Measurements from ENCODE around the gene ELP4. TPM values are rescaled to one million over a fixed set of nuclear protein-coding genes. Genes with fewer than 3 reads are reported as not detected.

Gene ELP4
- total RNA-seq, 1 experiment from 2014 or later = 15.2 TPM

DNA sequence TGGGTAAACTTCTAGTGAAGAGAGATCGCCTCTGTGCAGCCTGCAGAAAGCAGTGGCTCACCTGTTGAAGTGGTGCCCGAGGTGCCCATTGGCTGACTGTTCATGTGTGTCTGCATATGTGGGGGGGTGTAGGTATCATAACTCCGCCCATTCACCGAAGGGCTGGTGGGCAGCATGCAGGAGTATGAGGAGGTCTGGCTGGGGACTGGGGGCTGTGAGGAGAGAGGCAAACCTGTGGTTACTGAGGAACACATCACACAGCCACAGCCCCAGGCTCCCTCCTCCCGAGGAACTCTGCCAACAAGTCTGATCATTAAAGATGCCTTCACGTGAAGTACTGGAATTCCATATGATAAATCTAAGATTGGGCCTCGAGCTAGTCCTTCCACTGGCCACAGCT lies 281.1 kb downstream of the ELP4 start:
- H2AFZ ChIP-seq (ENCODE audit: low read length) = no peak overlapping the region
- no peak overlapping the region for H2AK5ac ChIP-seq (ENCODE audit: insufficient read length, low read length)
- no peak overlapping the region for H4K8ac ChIP-seq (replicated peaks; ENCODE audit: insufficient read length, low read depth, low read length)
- H3K4me3 Mint-ChIP-seq = no peak overlapping the region
- H3K27ac Mint-ChIP-seq = 0 out of 7 replicates have a peak overlapping the region, but pooled peaks of 1 of the 3 experiments have one; percentile 40
- H3K23me2 ChIP-seq (ENCODE audit: insufficient read length, low read depth, low read length, poor library complexity, severe bottlenecking) = no peaks in the 10 kb centered on the region
- H3K18ac ChIP-seq (ENCODE audit: insufficient read length, low read depth, low read length) = no peak overlapping the region
- peaks cover 1% of the 10 kb centered on the region; the same call in 1 of the 2 replicates for H3K27me3 ChIP-seq (ENCODE audit: insufficient read depth, low read length)
- no peaks in the 10 kb centered on the region for H3K79me1 ChIP-seq (ENCODE audit: insufficient read depth, low read depth, low read length, poor library complexity, severe bottlenecking)
- H3K4ac ChIP-seq (ENCODE audit: low read depth, low read length) = no peak overlapping the region
- no peaks in the 10 kb centered on the region for H3K9me3 ChIP-seq (ENCODE audit: control insufficient read depth, low read depth, low read length)
- H2BK12ac ChIP-seq (ENCODE audit: insufficient read length, low read depth, low read length) = no peak overlapping the region
- no peak overlapping the region for H3K23ac ChIP-seq (ENCODE audit: insufficient read length, low read depth, low read length)
- no peak overlapping the region for H2BK5ac ChIP-seq (ENCODE audit: insufficient read length, low read length)
- H3T11ph ChIP-seq (ENCODE audit: low read length) = no peak overlapping the region
- H3K27me3 Mint-ChIP-seq (ENCODE audit: low read depth) = peaks cover 33% of the 10 kb centered on the region
- no peaks in the 10 kb centered on the region; a peak in 1 of 5 replicates for H3K9me3 Mint-ChIP-seq
- no CpG with 5 or more reads among the region's 7 CpGs for WGBS (ENCODE audit: extremely low coverage, insufficient read length, low lambda C conversion rate)
- no peaks in the 10 kb centered on the region for H3K36me3 Mint-ChIP-seq (ENCODE audit: insufficient read depth in 1 of 3, low read depth in 3 of 3)
- H4K20me1 ChIP-seq (ENCODE audit: control insufficient read depth, insufficient read depth, insufficient read length) = peaks cover 3% of the 10 kb centered on the region
- H3K27ac ChIP-seq (ENCODE audit: insufficient read length, low read depth, low read length) = no peak overlapping the region
- H3K4me1 ChIP-seq (ENCODE audit: insufficient read depth, low read length) = no peaks in the 10 kb centered on the region
- no peak overlapping the region for H4K91ac ChIP-seq (ENCODE audit: insufficient read length, low read depth, low read length)
- H3K4me2 ChIP-seq (ENCODE audit: insufficient read depth, insufficient read length, low read length) = no peak overlapping the region
- peaks cover 0 to 14% of the 10 kb centered on the region in 2 experiments; a peak in 3 of 4 replicates for H3K4me1 Mint-ChIP-seq
- H2BK20ac ChIP-seq (ENCODE audit: low read depth, low read length, poor library complexity, severe bottlenecking) = no peak overlapping the region
- H2BK15ac ChIP-seq (ENCODE audit: low read depth, low read length) = no peak overlapping the region
- H3K14ac ChIP-seq (ENCODE audit: insufficient read depth, low read length) = no peak overlapping the region
- TF ChIP-seq, protein P1, sequence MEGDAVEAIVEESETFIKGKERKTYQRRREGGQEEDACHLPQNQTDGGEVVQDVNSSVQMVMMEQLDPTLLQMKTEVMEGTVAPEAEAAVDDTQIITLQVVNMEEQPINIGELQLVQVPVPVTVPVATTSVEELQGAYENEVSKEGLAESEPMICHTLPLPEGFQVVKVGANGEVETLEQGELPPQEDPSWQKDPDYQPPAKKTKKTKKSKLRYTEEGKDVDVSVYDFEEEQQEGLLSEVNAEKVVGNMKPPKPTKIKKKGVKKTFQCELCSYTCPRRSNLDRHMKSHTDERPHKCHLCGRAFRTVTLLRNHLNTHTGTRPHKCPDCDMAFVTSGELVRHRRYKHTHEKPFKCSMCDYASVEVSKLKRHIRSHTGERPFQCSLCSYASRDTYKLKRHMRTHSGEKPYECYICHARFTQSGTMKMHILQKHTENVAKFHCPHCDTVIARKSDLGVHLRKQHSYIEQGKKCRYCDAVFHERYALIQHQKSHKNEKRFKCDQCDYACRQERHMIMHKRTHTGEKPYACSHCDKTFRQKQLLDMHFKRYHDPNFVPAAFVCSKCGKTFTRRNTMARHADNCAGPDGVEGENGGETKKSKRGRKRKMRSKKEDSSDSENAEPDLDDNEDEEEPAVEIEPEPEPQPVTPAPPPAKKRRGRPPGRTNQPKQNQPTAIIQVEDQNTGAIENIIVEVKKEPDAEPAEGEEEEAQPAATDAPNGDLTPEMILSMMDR (conservative IDR thresholded peaks at IDR 0.05) = no peak
- DNase-seq = no peak
- H4K5ac ChIP-seq (ENCODE audit: insufficient read length, low read depth, low read length) = no peak overlapping the region
- H3K9ac ChIP-seq (ENCODE audit: extremely low read depth, insufficient read length, low read length) = no peak overlapping the region
- H3K79me2 ChIP-seq (ENCODE audit: insufficient read depth, low read length) = no peaks in the 10 kb centered on the region
- no peak overlapping the region for H3K56ac ChIP-seq (ENCODE audit: insufficient read length, low read depth, low read length)
- H2BK120ac ChIP-seq (ENCODE audit: low read depth, low read length, poor library complexity, severe bottlenecking) = no peak overlapping the region

All from H9 (cell line).